D341Med (cell line): Measurements from ENCODE around the gene RPL39.
"Not testable (repeated sequence)": the region's sequence is repeated elsewhere in the genome, so short reads cannot be mapped to it uniquely, and the experiment has no call there.

Experiments used
- DNase-seq: peaks from one replicate; pipeline ENCODE4 v3.0.0; 2012; ENCODE audit warnings: low spot score

The RPL39 gene

GRCh38 chrX:119791437-119792231, at the start of gene RPL39:
Gene RPL39, minus strand, starts transcription at chrX:119791630. Its CDS starts 54 bp downstream, at chrX:119791576.
- DNase-seq = peak; percentile 78

DNA sequence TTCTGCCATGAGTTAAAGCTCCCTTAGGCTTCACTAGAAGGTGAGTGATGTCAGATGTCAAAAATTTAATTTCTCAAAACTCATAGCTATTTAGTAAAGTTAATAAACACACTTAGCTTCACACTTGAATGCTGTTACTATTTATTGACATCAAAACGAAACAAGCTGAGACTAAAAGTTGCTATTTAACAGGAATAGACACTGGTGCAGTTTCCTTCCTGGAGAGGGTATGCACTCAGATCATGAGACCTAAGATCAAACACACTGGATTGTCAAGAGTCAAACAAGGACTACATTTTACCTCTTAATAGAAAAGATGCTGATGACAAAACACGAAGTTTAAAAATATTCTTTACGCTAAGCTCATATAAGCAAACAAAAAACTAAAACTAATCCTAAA, 42.5 kb upstream of the RPL39 start:
- DNase-seq = no peak

DNA sequence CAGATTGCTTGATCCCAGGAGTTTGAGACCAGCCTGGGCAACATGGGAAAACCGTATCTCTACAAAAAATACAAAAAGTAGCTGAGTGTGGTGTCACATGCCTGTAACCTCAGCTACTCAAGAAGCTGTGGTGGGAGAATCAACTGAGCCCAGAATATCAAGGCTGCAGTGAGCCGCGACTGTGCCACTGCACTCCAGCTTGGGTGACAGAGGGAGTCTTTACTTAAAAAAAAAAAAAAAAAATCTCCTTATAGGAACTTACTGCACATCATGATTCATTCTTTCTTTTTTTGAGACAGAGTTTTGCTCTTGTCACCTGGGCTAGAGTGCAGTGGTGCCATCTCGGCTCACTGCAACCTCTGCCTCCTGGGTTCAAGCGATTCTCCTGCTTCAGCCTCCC, 37.0 kb upstream of the RPL39 start:
- DNase-seq = no peak

- no peak for DNase-seq
Observed at GRCh38 chrX:119826399-119826959, 35.0 kb upstream of the RPL39 start.

- DNase-seq = not testable (repeated sequence)
Observed at GRCh38 chrX:119824221-119824620, 32.8 kb upstream of the RPL39 start.

GRCh38 chrX:119821703-119822102, 30.3 kb upstream of the RPL39 start:
- not testable (repeated sequence) for DNase-seq

DNA sequence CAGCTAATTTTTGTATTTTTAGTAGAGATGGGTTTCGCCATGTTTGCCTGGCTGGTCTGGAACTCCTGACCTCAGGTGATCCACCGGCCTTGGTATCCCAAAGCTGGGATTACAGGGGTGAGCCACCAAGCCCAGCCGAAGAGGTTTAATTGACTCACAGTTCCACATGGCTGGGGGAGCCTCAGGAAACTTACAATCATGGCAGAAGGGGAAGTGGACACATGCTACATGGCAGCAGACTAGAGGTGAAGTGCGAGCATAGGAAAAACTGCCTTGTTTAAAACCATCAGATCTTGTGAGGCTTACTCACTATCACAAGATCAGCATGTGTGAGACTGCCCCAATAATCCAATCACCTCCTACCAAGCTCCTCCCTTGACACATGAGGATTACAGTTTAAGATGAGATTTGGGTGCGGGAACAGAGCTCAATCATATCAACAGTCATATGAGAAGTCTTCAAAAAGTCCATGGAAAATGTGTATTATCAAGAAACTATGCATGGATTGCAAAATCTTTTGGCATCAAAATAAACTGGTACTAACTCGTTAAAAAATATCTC, 25.8 kb upstream of the RPL39 start:
- peak; percentile 25 for DNase-seq

GRCh38 chrX:119816300-119816699, 24.9 kb upstream of the RPL39 start:
- no peak for DNase-seq

- no peak for DNase-seq
Observed at GRCh38 chrX:119809185-119809666, 17.8 kb upstream of the RPL39 start.

DNA sequence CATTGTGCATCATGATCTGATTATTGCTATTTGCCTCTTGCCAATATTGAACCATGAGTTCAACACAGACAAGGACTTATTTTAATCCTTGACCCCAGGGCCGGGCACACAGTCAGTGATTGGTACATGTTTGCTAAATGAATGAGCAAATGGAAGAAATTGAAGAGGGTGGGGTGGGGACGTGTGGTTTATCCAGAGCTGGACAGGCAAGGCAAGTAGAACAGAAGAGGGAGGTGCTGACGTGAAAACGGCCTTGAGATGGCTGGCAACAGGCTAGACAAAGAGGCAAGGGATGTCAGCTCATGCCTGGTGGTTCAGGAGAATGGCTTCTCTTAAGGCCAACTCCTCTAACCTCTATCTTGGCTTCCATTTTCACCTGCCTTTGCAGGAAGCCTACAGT, 17.0 kb upstream of the RPL39 start:
- not testable (repeated sequence) for DNase-seq

DNA sequence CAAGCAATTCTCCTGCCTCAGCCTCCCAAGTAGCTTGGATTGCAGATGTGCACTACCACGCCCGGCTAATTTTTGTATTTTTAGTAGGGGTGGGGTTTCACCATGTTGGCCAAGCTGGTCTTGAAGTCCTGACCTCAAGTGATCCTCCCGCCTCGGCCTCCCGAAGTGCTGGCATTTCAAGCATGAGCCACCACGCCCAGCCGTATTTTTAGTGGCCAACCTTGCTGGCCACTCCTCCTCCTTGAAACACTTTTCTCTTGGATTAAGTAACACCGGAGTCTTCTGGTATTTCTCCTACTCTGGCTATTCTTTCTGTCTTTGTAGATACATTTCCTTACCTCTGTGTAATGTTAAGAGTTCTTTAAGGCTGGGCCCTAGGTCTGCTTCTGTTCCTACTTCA, 11.1 kb upstream of the RPL39 start:
- no peak for DNase-seq

GRCh38 chrX:119801253-119802221, 10.1 kb upstream of the RPL39 start:
- no peak for DNase-seq

GRCh38 chrX:119790977-119791436, 423 bp downstream of the RPL39 start:
- no peak for DNase-seq

DNA sequence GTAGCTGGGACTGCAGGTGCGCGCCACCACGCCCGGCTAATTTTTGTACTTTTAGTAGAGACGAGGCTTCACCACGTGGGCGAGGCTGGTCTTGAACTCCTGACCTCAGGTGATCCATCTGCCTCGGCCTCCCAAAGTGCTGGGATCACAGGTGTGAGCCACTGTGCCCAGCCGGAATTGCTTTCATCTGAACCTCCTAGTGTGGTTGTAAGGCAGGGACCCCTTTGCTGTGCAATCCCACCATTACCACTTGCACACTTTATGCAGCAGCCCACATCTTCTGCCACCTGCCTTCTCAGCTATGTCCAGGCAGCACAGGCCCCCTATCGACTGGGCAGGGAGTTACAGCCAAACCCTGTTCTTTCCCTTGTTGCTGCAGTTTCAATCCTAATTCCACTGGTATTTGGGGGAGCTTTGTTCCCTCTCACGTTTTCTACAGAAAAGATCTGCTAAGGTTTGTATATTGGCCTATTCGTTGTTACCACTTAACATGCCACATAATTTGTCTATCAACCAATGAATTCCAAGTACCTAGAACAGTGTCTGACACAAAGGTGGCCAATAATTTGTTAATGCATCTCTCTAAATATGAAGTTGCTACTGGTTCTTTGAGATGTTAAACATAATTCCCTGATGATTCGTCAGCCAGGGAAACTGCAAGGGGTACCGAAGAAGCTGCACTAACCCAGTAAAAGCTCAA, 6.5 kb downstream of the RPL39 start:
- peak; percentile 50 for DNase-seq

GRCh38 chrX:119783026-119783425, 8.4 kb downstream of the RPL39 start:
- no peak for DNase-seq

DNA sequence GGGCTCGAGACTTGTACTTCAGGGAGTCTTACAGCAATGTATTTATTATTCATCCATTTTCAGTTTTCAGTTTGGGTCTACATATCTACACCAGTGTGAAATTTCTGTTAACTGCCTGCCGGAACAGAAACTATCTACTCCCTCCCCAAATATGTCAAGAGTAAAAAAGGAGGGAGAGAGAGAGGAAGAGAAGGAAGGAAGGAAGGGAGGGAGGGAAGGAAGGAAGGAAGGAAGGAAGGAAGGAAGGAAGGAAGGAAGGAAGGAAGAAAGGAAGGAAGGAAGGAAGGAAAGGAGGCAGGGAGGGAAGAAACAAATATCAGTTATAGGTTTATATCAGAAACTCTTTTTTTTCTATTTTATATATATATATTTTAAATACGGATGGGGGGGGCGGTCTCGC, 12.6 kb downstream of the RPL39 start:
- no peak for DNase-seq

GRCh38 chrX:119775517-119776238, 15.8 kb downstream of the RPL39 start:
- DNase-seq = no peak

GRCh38 chrX:119769388-119769787, 22.0 kb downstream of the RPL39 start:
- DNase-seq = not testable (repeated sequence)

DNA sequence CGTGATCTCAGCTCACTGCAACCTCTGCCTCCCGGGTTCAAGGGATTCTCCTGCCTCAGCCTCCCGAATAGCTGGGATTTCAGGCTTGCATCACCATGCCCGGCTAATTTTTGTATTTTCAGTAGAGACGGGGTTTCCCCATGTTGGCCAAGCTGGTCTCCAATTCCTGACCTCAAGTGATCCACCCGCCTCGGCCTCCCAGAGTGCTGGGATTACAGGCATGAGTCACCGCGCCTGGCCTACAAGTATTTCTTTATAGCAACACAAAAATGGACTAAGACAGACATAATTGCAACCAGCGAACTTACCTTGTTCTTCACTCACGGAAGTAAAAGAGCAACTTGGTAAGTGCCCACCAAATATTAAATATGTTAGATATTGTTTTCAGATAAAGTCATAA, 23.0 kb downstream of the RPL39 start:
- DNase-seq = not testable (repeated sequence)

GRCh38 chrX:119763836-119764387, 27.5 kb downstream of the RPL39 start:
- DNase-seq = no peak
